ENCODE data around the gene ZXDA. TPM values are rescaled to one million over a fixed set of nuclear protein-coding genes. Genes with fewer than 3 reads are reported as not detected.

Gene ZXDA
- total and polyA plus RNA-seq, 9 of the 15 experiments (the other 6 are each of a cell fraction or from before 2014, with no cell fraction given) = 0.01 to 0.51 (median 0.28) TPM; not detected in 1

DNA sequence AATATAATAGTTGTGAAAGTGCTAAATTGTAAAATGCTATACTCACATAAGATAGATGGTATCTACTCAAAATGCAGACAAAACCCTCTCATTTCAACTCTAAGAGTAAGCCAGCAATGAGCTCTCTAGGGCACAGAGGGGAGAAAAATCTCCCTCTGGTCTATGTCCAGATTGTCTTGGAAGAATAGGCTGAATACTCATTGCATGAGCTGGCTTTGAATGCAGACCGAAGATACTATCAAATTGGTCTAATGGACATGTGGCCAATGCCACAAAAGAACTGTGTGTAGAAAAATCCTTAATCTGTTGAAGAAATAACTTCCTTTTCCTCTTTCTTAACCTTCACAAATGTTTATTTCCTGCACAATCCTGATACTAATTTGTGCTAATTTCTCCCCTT, 3.5 kb downstream of the ZXDA start:
- Histone ChIP-seq H3K36me3 (ENCODE audit: control insufficient read depth, insufficient read depth, low read length) (no peaks in the 10 kb centered on the region), H3K4me3 (no peak overlapping the region), H3K4me2 (ENCODE audit: insufficient read depth, low read length) (no peak overlapping the region), H3K9me3 (replicated peaks; ENCODE audit: control insufficient read depth, insufficient read depth, low read depth, low read length) (no peaks in the 10 kb centered on the region), H3K9me1 (ENCODE audit: control insufficient read depth, insufficient read depth, low read length) (no peaks in the 10 kb centered on the region), H4K20me1 (replicated peaks; ENCODE audit: control insufficient read depth, insufficient read depth, low read length) (no peaks in the 10 kb centered on the region), H3K9ac (ENCODE audit: insufficient read depth in 1 of 2, low read depth in 2 of 2, low read length in 2 of 2) (no peak overlapping the region), H3K79me2 (ENCODE audit: control insufficient read depth, insufficient read depth, low read length) (no peaks in the 10 kb centered on the region), H3K4me1 (replicated peaks in 1 of 2; ENCODE audit: control insufficient read depth in 2 of 2, insufficient read depth in 2 of 2, low read length in 2 of 2) (peaks cover 0 to 6% of the 10 kb centered on the region in 2 experiments; a peak in 1 of 5 replicates), H3K27ac (ENCODE audit: extremely low read depth, low read depth, low read length) (no peak overlapping the region), H2AFZ (ENCODE audit: low read depth, low read length) (no peak overlapping the region), H3K27me3 (ENCODE audit: control insufficient read depth in 2 of 2, insufficient read depth in 2 of 2, low read length in 2 of 2) (no peaks in the 10 kb centered on the region)
- 0% methylated on average over 1 of the region's 1 CpG for WGBS (ENCODE audit: insufficient coverage, low coverage, missing lambda C conversion rate)
- CTCF ChIA-PET (ENCODE audit: low intra/inter-chr PET ratio) = no interaction called here
- DNase-seq (ENCODE audit: extremely low read depth in 1 of 4, low spot score in 3 of 4) = no peak
- ATAC-seq = no peak
- in situ Hi-C loops (cut with MboI) (no loop called here), intact Hi-C loops (cut with micrococcal nuclease) (loop anchor here (10.0 kb wide), 1 partner anchor 62 kb away; no protein-coding TSS in a partner anchor)
- no peak for FAIRE-seq
- POLR2A ChIA-PET = no interaction called here
- no TSS peak for BruUV-seq (replicated peaks)
- no peak for TF ChIP-seq CBX1 (IDR thresholded peaks at IDR 0.05; ENCODE audit: low read depth)
- TF ChIP-seq ARID3A (IDR thresholded peaks at IDR 0.05; ENCODE audit: borderline replicate concordance, low read depth, low read length) = no peak
- TF ChIP-seq, protein P1, sequence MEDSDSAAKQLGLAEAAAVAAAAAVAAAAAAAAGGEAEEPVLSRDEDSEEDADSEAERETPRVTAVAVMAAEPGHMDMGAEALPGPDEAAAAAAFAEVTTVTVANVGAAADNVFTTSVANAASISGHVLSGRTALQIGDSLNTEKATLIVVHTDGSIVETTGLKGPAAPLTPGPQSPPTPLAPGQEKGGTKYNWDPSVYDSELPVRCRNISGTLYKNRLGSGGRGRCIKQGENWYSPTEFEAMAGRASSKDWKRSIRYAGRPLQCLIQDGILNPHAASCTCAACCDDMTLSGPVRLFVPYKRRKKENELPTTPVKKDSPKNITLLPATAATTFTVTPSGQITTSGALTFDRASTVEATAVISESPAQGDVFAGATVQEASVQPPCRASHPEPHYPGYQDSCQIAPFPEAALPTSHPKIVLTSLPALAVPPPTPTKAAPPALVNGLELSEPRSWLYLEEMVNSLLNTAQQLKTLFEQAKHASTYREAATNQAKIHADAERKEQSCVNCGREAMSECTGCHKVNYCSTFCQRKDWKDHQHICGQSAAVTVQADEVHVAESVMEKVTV (CRISPR knock-in tag; IDR thresholded peaks at IDR 0.05) = no peak
- no peak for TF ChIP-seq PHF8 (IDR thresholded peaks at IDR 0.05; ENCODE audit: borderline replicate concordance, low read length)

Measured in K562 (cell line).